HG03457 (cell line): ENCODE data around the gene CFAP46.
"Not testable (repeated sequence)": the region's sequence is repeated elsewhere in the genome, so short reads cannot be mapped to it uniquely, and the experiment has no call there.

Experiments used
- ATAC-seq: cut with Tn5 transposase; IDR thresholded peaks from one replicate; pipeline ENCODE4 v1.9.1; 2021; ENCODE audit warnings: moderate number of reproducible peaks; ENCODE audit not compliant: unreplicated experiment

Gene CFAP46

DNA sequence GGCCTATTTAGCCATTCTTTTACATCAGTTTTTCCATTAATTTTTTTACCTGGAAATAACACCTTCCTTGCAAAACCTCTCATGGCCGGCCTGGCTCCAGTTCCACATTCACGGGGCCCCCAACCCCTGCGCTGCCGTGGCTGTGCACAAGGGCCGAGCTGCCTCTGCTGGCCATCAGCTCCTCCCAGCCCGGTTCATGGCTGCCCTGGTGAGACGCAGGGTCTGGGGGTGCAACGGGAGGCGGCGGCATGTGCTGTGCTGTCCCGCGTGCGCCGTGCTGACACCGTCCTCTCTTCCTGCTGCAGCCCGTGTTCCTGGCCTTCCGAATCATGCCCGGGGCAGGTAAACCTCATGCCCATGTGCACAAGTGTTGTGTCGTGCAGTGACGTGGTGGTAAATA lies 160.8 kb downstream of the CFAP46 start:
- ATAC-seq: no peak

DNA sequence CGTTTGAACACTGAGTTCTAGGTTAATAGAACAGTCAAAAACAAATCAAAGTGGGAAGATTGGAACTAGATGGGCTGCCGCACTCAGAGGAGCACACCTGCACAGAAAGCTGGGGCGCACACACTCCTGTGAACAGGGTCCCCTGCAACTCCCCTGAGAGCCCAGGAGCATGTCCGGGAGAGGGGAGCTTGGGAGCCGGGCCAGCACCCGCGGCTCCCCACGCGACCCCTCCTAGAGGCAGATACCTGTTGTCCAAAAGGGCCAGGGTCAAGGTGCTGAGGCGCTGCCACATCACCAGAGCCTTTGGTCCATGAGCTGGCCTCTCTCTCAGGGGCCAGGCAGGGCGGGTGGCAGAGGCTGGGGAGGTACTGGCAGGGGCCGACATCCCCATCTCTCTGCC lies 162.0 kb downstream of the CFAP46 start:
- no peak for ATAC-seq

DNA sequence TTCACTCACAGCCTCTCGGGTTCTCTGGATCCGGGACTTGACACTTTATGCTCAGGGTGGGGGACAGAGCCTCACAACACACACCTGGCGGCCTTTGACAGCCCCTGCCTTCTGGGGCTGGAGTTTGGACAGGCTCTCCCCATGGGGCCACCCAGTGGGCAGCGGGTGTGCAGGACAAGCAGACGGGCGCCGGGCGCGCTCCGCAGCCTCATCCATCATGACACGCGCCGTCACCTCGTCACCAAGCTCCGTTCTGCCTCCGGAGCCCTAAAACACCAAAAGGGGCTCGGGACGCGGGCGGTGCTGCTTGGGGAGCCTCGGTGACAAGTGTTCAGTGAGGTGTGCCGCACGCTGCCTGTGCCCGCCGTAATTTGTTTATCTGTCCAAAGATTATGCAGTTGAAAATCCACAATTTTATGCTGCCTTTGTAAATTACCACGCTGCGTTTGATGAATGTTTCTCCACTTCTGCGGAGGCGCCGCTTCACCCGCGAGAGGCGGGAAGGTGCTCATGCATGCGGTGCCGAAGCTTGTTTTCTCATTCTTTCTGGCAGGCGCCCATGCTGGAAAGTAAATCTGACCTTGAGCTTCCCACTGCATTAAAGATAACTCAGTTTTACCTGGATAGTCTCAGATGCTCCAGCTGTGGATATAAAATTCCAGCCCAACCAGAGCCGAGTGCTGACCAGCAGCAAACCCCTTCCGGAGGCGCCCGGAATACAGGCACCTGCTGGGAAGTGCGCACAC lies 162.6 kb downstream of the CFAP46 start:
- ATAC-seq: no peak

DNA sequence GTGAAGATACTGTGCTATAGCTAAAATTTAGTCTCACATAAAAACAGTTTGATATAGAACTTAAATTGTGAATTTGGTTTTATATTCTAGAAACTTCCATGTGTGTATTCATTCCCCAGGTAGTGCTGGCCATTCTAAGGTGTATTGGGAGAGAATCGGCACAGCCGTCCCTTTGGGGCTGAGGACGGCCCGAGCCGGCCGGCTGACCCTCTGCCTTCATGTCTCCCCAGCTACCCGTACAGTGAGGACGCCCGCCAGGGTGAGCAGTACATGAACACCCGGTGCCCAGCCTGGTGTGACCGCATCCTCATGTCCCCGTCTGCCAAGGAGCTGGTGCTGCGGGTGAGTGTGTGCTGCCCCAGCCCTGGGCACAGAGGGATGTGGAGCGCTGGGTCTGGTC lies 164.9 kb downstream of the CFAP46 start:
- no peak for ATAC-seq

DNA sequence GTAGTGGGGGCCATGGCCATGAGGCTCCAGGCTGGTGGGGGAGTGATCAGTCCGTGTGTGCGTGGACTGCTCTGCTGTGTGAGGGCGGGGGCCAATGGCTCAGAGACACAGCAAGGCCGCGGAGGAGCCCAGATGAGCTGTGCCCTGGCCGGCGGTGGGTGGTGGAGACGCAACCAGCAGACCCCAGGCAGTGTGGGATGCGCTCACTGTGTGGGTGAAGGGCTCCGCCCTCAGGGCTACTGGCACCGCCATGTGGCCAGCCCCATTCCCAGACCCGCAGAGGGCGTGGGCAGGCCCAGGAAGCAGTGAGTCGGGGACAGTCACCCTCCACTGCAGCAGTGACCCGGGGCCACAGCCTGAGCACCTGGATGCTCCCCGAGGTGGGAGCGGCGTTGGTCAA lies 165.5 kb downstream of the CFAP46 start:
- ATAC-seq: no peak

DNA sequence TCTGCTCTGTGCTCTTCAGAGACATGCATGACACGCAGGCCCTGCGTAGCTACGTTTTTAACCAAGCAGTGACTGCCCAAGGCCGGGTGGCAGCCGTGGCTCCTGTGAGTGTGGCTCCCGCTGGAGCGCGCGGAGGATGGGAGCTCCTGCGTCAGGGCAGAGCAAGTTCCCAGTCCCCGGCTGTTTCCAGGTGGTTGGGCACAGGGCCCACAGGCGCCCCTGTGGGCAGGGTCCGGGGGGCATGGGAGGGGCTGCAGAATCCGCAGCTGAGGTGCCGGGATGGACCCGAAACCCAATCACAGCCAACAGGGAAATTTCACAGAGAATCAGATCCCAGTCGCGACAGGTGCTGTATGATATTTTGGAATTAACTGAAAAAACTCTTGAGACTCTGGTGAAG lies 166.2 kb downstream of the CFAP46 start:
- ATAC-seq: no peak

DNA sequence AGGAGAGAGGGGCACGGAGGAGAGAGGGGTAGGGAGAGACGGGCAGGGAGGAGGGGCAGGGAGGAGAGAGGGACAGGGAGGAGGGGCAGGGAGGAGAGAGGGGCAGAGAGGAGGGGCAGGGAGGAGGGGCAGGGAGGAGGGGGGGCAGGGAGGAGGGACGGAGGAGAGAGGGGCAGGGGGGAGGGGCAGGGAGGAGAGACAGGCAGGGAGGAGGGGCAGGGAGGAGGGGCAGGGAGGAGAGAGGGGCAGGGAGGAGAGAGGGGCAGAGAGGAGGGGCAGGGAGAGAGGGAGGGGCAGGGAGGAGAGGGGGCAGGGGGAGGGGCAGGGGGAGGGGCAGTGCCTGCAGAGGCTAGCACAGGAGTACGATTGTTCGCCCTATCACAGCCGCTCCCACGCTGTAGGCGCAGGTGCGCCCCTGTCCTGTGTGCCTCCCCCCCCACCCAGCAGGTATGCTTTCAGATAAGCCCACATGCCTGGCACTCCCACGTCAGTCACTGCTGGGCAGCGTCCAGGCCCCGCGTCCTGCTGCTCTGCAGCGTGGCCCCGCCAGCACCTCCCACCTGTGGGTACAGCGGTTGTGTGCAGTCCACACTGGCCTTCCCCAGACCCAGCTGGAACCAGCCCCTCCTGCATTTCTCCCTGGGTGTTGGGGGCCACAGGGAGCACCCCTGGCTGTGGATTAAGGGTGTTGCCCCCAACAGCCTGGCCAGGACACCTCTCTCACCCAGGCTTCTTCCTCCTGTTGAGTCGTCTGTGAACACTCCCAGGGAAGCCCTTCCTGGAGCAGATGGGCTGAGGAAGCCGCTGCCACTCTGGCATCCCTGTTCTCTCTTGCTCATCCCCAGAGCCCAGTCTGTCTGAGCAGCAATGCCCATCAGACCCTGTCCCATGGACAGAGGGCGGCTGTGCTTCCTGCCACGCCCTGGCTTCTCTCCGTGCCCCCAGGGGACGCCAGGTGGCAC lies 167.2 kb downstream of the CFAP46 start:
- ATAC-seq: no peak

DNA sequence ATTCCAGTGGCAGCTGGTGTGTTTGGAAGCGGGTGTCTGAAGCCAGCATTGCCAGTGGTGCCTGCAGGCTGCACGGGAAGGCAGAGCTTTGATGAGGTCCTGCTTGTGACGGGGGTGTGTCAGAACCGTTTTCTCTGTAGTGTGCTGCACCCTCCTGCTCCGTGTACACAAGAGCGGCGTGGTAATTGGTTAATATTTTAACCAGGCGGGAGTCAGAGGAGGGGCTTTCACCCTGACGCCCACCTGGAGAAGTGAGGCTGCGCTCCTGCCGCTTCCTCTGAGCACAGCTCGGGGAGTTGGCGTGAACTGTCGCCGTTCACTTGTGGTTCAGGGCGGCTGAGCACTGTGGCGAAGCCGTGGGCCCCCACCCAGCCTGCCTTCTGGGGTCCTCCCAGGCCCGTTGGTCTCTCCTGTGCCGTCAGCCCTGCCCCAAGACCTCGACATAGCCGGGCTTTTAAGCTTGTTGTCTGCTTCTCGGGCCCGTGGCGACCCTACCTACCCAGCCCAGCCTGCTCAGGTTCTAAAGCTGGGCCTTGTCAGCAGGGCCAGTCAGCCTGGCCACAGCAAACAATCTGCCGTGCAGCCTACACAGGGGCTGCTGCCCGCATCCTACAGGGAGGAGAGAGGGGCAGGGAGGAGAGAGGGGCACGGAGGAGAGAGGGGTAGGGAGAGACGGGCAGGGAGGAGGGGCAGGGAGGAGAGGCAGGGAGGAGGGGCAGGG lies 168.0 kb downstream of the CFAP46 start:
- no peak for ATAC-seq

DNA sequence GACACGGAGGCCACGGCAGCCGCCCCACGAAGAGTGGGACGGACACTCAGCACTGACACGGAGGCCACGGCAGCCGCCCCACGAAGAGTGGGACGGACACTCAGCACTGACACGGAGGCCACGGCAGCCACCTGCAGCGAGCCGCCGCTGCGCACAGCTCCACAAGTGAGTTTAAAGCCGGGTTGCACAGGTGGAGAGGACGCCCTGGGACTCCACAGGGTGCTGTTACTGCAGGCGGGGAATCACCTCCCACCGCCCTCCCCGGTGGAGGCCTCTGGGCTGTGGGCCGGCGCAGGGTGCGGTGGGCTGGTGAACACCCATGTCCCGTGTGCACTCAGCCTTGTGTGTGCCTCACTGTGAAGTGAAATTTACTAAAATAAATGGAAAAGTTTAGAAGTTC lies 169.6 kb downstream of the CFAP46 start:
- not testable (repeated sequence) for ATAC-seq

DNA sequence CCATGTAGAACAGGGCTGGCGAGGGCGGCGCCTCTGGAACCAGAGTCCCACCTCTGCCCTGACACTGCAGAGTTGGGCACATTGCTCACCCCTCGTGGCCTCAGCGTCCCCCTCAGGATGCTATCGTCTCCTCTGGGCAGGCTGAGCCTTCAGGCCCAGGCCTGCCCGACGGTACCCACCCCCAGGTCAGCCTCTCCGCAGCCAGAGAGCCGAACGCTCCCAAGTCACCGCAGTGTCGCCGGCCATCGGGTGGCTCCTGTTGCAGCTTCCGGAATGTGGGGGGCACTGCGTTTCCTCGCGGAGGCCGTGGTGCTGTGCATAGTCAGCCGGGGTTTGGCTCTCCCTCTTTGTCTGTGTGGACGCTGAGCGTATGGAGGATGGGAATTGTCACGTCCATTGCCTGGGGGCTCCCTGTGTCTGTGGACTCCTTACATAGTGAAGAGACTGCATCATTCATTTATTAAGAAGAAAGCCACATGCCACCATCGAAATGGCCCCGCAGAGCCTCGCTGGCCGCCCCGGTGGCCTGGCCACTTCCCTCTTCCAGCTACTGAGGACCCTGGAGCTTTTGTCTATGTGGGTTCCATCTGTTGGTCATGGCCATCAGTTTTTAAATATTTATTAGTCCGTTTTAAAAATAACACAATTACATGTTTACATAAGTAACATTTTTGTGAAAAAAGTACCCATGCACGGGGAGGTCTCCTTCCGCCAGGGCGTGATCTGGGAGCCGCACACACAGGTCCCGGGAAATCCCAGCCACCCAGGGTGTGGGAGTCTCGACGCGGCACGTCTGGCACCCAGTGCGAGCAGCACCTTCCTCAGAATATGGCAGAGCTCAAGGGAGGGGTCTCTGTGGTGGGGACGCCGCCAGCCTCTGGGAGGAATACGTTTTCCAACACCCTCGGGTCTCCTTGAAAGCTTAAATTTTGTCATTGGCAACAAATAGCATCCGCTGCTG lies 172.0 kb downstream of the CFAP46 start:
- no peak for ATAC-seq

DNA sequence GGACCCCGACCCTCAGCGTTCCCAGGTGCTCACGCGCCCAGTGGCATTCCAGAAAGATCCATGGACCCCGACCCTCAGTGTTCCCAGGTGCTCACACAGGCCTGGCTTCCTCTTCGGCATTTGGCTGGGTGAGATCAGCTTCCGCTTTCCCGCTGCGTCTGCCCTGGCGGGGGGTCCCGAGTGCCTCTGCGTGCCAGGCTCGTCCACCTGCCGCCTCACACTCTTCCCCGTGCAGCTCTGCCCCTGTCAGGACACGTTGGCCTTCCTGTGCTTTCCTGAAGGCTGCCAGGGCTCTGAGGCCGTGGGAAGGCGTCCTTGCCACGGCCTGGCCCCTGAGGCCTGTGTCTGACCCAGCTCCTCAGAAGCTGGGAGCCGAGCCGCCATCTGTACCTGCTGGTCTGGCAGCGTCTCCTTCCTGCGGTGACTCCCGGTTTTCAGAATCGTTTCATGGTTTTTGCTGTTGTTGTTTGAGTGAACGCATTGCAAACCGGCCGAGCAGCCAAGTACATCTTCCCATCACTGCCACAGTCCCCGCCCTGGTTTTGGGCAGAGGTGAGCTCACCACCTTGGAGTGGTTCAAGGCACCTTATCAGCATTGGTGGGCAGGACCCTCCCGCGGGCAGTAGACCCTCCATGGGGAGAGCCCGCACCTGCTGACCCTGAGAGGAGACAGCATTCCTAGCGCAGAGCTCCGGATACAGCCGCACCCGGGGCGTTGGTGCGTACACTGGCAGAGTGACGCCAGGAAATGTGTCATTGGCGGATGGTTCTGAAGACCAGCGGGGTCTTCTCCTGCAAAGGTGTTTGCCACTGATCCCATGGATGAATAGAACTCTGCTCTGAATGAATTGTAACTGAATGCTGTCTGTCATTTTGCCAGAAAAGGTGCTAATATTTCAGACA lies 173.8 kb downstream of the CFAP46 start:
- no peak for ATAC-seq

DNA sequence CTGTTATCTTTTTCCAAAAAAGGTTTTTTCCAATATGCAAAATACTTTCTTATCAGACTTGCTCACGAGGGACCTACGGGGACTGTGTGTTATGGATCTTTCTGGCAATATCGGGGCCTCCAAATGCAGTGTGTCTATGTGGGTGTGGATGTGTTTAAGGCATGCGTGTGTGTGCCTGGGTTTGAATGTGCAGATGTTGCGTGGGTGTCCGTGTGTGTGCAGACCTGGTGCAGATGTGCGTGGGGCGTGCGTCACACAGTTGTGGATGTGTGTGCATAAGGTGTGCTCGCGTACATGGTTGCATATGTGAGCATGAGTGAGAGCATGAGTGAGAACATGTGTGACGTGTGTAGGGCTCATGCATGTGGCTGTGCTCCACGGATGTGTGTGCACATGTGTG lies 176.1 kb downstream of the CFAP46 start:
- ATAC-seq: no peak

DNA sequence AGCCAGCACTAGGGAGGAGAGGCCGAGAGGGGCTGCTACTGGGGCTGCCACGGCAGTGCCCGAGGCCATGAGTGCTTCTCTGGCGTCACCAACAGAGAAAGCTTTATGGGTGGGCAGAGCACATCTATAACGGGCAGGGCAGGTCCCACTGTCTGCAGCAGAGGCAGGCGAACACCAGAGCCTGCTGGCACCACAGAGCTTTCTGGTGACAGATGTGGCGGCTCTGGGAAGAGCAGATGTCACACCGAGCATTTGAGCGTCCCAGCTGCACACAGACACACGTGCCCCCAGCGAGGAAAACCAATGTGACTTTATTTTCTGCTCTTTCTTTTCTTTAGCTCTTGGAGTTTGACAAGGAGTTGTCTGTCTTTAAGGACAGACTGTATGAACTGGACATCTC lies 176.9 kb downstream of the CFAP46 start:
- no peak for ATAC-seq

DNA sequence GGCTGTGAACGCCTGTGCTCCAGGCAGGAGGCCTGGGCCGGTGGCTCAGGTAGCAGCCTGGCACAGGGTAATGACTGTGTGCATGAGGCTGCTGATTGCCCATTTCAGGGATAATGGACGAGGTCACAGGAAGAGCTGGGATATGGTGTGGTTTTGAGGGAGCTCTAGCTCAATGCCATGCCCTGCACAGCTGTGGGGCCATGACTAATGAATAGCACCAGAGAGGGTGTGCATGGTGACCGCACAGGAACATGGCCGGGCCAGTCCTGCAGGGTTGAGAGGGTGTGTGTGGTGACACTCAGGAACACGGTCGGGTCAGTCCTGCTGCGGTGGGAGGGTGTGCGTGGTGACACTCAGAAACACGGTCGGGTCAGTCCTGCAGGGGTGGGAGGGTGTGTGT lies 178.3 kb downstream of the CFAP46 start:
- no peak for ATAC-seq

DNA sequence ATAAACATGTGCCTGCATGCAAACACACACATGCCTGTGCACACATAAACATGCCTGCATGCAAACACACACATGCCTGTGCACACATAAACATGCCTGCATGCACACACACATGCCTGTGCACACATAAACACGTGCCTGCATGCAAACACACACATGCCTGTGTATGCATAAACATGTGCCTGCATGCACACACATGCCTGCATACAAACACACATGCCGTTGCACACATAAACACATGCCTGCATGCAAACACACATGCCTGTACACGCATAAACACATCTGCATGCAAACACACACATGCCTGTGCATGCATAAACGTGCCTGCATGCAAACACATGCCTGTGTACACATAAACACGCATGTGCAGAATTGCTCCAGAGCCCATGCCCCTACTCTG lies 178.8 kb downstream of the CFAP46 start:
- ATAC-seq: no peak

DNA sequence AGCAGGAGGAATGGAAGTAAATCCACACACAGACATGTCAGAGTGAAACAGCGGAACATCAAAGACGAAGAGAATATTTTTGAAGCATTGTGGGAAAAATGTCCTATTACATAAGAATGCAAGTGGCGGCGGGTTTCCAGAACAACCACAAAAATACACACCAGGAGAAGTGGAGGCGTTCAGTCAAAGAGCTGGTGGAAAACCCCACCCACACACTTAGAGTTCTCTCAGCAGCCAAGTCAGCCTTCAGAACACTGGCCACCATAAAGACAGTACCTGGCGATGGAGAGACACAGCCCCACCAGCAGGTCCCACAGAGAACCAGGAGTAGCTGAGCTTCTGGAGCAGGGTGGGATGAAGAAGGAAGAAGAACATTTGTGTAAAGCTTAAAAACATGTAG lies 180.1 kb downstream of the CFAP46 start:
- ATAC-seq: no peak

DNA sequence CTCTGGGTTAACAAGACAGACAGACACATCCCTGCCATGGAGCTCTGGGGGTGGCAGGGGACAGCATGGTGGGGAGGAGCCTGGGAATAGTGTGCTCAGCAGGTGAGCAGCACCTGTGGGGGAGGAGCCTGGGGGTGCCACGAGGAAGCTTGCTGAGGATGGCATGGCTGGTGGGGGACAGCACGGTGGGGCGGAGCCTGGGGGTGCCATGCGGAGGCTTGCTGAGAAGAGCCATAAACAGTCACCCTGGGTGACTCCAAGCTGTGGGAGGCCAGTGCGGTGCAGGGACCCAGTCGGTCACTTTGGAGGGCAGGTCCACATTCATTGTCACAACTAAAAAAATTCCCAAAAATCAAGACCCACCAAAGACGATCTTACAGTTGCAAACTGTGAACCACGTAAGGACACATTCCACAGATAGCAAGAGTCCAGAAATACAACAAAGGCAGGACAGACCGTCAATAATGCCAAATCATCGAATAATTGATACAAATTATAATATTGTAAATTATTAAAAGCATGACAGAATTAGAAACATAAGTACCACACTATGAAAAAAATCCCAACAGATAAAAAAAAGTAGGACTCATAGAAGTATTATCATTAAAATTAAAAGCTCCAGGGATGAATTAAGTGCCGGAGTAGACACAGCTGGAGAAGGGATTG lies 180.8 kb downstream of the CFAP46 start:
- no peak for ATAC-seq

DNA sequence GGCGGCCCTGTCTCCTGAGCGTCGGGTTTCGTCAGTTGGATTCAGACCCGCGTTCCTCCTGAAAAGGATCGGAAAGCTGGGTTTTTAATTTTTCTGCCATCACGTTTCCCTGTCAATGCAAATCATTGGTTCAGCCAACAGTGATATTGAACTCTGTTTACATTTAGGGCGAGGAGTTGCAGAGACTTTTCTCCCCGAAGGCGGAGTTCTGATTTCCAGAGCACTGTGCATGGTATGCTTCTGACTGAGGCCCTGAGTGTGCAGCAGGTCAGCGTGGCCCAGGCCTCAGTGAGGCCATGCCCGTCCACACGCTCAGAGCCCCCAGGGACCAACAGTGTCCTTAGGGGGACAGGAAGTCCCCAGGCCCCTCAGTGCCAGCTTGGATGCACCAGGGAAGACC lies 183.5 kb downstream of the CFAP46 start:
- no peak for ATAC-seq
